Fibroblast of lung (primary cell): ENCODE measurements around the gene KCNIP1. TPM values are rescaled to one million over a fixed set of nuclear protein-coding genes. Genes with fewer than 3 reads are reported as not detected.

ENCODE experiments used
- DNase-seq, 2 donors: peaks; one replicate each; pipeline versions ENCODE4 v3.0.0 to v3.0.0-alpha.2; 2010; ENCODE audit warnings: low read depth in 2 of 2
- H2AFZ ChIP-seq: 2 replicates; pipeline ENCODE4 v1.5.1; 2012; ENCODE audit warnings: low read length, control low read depth, inconsistent platforms
- H3K27ac ChIP-seq: 2 replicates; pipeline ENCODE4 v1.5.1; 2011; ENCODE audit warnings: low read length, control low read depth; ENCODE audit not compliant: insufficient read depth
- H3K27me3 ChIP-seq: 2 replicates; pipeline ENCODE4 v1.5.1; 2011; ENCODE audit warnings: mild to moderate bottlenecking, low read length; ENCODE audit not compliant: control insufficient read depth, insufficient read depth
- H3K36me3 ChIP-seq: 2 replicates; pipeline ENCODE4 v1.5.1; 2011; ENCODE audit warnings: low read length; ENCODE audit not compliant: control insufficient read depth, insufficient read depth
- H3K4me1 ChIP-seq: 2 replicates; pipeline ENCODE4 v1.5.1; 2011; ENCODE audit warnings: low read length; ENCODE audit not compliant: control insufficient read depth, insufficient read depth; ENCODE audit errors: extremely low read depth
- H3K4me2 ChIP-seq: 2 replicates; pipeline ENCODE4 v1.5.1; 2011; ENCODE audit warnings: low read length, control low read depth; ENCODE audit not compliant: insufficient read depth; ENCODE audit errors: extremely low read depth
- H3K4me3 ChIP-seq, 4 experiments: fragments of 200-600 bp in 1 of 4; sonication (generic) in 1 of 4; replicated peaks in 1 of 4; 2 replicates each; pipeline ENCODE4 v1.5.1; 2011 to 2016; ENCODE audit warnings: low read length in 4 of 4, low read depth in 3 of 4, mild to moderate bottlenecking in 3 of 4, control low read depth in 2 of 4, inconsistent platforms in 1 of 4, mixed read lengths in 1 of 4; ENCODE audit not compliant: insufficient read depth in 1 of 4; ENCODE audit errors: control extremely low read depth in 1 of 4
- H3K79me2 ChIP-seq: 2 replicates; pipeline ENCODE4 v1.5.1; 2012; ENCODE audit warnings: mild to moderate bottlenecking, low read length, inconsistent platforms; ENCODE audit not compliant: control insufficient read depth, insufficient read depth
- H3K9ac ChIP-seq: 2 replicates; pipeline ENCODE4 v1.5.1; 2011; ENCODE audit warnings: mild to moderate bottlenecking, low read length, control low read depth; ENCODE audit not compliant: insufficient read depth
- H3K9me3 ChIP-seq: 2 replicates; pipeline ENCODE4 v1.5.1; 2012; ENCODE audit warnings: low read depth, low read length; ENCODE audit not compliant: control insufficient read depth, insufficient read depth
- H4K20me1 ChIP-seq: 2 replicates; pipeline ENCODE4 v1.5.1; 2011; ENCODE audit warnings: low read length; ENCODE audit not compliant: control insufficient read depth, insufficient read depth; ENCODE audit errors: extremely low read depth
- CTCF ChIP-seq, 2 donors: IDR thresholded peaks in 1 of 2; conservative IDR thresholded peaks in 1 of 2; 1 replicate in 1 of 2; 2 replicates in 1 of 2; pipeline ENCODE4 v1.5.1; 2011 to 2012; ENCODE audit warnings: low read length in 2 of 2, control low read depth in 1 of 2, inconsistent platforms in 1 of 2, low read depth in 1 of 2, mild to moderate bottlenecking in 1 of 2
- EZH2 ChIP-seq: IDR thresholded peaks from 2 replicates; pipeline ENCODE4 v1.5.1; 2012; ENCODE audit warnings: low read length, control low read depth, mild to moderate bottlenecking; ENCODE audit errors: missing control alignments
- polyA plus RNA-seq, 2 donors: library from polyadenylated mRNA; depleted of rRNA in 1 of 2; stranded (reverse) in 1 of 2; unstranded in 1 of 2; fragments of >200 nt; gene quantifications; 2 replicates each; pipeline ENCODE4 v1.2.1, GENCODE V29; 2011 to 2012; ENCODE audit warnings: missing spikeins in 1 of 2
- total RNA-seq: library from RNA; depleted of rRNA; stranded (reverse); fragments of >200 nt; gene quantifications from 2 replicates; pipeline ENCODE4 v1.2.1, GENCODE V29; 2014

The KCNIP1 gene
- total and polyA plus RNA-seq, 2 donors (not counting 1 experiment from before 2014, with no cell fraction given): not detected

GRCh38 chr5:170731052-170731451 lies 227.2 kb downstream of the KCNIP1 start:
- Histone ChIP-seq H3K4me2 (no peak overlapping the region), H3K27me3 (no peaks in the 10 kb centered on the region), H3K27ac (no peak overlapping the region), H4K20me1 (no peaks in the 10 kb centered on the region), H2AFZ (no peak overlapping the region), H3K36me3 (no peaks in the 10 kb centered on the region), H3K9ac (no peak overlapping the region), H3K4me3 (no peak overlapping the region), H3K4me1 (no peaks in the 10 kb centered on the region), H3K79me2 (no peaks in the 10 kb centered on the region), H3K9me3 (no peaks in the 10 kb centered on the region)
- no peak for DNase-seq
- TF ChIP-seq CTCF (conservative IDR thresholded peaks at IDR 0.05 in 1 of 2, IDR thresholded peaks at IDR 0.05 in 1 of 2; ENCODE audit: low read depth in 1 of 2, low read length in 2 of 2) (no peak), EZH2 (no peak)

- no peak overlapping the region for H3K27ac ChIP-seq
- H3K27me3 ChIP-seq: no peaks in the 10 kb centered on the region
- no peaks in the 10 kb centered on the region for H3K4me1 ChIP-seq
- H3K4me3 ChIP-seq: no peak overlapping the region
- H3K79me2 ChIP-seq: no peaks in the 10 kb centered on the region
- H3K4me2 ChIP-seq: no peak overlapping the region
- no peaks in the 10 kb centered on the region for H3K36me3 ChIP-seq
- TF ChIP-seq CTCF (conservative IDR thresholded peaks at IDR 0.05 in 1 of 2, IDR thresholded peaks at IDR 0.05 in 1 of 2; ENCODE audit: low read depth in 1 of 2, low read length in 2 of 2): no peak
- no peak for TF ChIP-seq EZH2
- H3K9ac ChIP-seq: no peak overlapping the region
- no peak for DNase-seq
- H2AFZ ChIP-seq: no peak overlapping the region
- H3K9me3 ChIP-seq: no peaks in the 10 kb centered on the region
- H4K20me1 ChIP-seq: no peaks in the 10 kb centered on the region
Observed at GRCh38 chr5:170732685-170733084, 228.9 kb downstream of the KCNIP1 start.

GRCh38 chr5:170736966-170737365 lies 233.1 kb downstream of the KCNIP1 start:
- Histone ChIP-seq H2AFZ (no peak overlapping the region), H3K4me1 (no peaks in the 10 kb centered on the region), H4K20me1 (no peaks in the 10 kb centered on the region), H3K4me2 (no peak overlapping the region), H3K36me3 (no peaks in the 10 kb centered on the region), H3K9me3 (no peaks in the 10 kb centered on the region), H3K27ac (no peak overlapping the region), H3K9ac (no peak overlapping the region), H3K4me3 (no peak overlapping the region), H3K27me3 (no peaks in the 10 kb centered on the region), H3K79me2 (no peaks in the 10 kb centered on the region)
- TF ChIP-seq EZH2: no peak
- no peak for TF ChIP-seq CTCF (conservative IDR thresholded peaks at IDR 0.05 in 1 of 2, IDR thresholded peaks at IDR 0.05 in 1 of 2; ENCODE audit: low read depth in 1 of 2, low read length in 2 of 2)
- DNase-seq: no peak
